ENCODE results near the gene MLANA.

MLANA gene

GRCh38 chr9:5909976-5910375 lies 19.3 kb downstream of the MLANA start:
- DNase-seq, result no peak

DNA sequence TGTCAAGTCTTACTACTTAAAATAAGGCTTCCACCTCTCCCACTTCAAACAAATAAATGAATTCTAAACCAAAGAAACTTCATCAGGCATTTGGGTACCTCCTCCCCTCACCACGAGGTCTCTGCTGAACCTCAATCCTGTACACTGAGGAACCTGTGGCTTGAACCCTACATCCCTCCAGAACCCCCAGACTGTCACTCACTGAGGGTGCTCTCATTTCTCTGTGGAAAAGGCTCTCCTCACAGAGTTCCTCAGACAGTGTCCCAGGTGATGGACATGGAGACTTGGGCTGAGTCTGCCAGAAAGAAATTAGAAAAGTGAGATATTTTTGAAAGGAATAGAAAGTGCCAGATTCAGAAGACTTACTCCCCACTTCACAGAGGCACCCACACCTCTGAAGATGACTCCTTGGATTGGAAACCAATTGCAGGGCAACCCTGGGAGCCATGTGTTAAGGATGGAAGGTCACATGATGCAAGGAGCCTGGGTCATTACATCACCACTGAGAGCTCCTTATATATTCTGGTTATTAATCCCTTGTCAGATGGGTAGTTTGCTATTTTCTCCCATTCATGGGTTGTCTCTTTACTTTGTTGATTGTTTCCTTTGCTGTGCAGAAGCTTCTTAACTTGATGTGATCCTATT lies 19.8 kb downstream of the MLANA start:
- DNase-seq, result no peak

DNA sequence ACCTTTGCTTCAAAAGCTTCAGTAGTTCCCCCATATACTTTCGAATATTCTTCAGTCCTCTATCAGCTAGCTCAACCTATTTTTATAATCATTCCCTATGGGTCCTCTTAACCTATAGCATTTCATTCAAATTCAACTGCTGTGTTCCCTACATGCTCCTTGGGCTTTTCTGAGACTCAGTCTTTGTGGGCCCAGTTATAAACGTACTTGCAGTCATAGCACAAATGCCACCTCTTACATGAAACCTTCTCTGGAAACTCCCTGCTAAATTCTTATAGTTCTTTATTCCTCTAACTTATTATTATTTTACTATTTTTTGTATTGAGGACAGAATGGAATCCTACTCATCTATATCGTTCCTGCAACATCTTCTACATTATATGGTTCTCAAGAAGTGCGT lies 24.7 kb downstream of the MLANA start:
- DNase-seq, result no peak

DNA sequence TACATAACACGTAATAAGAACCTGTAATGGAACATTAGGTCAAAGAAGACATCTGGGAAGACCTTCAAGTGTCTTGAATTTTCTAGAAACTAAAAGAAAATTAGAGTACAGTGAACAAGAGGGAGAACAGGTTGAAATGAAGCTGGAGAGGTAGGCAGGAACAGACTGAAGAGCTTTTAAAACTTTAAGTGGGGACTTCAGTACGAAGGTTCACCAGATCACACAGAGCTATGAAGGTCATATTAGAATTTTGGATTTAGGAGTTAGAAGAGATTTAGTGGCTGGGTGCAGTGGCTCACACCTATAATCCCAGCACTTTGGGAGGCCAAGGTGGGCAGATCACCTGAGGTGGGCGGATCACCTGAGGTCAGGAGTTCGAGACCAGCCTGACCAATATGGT lies 26.6 kb downstream of the MLANA start:
- DNase-seq, result no peak

DNA sequence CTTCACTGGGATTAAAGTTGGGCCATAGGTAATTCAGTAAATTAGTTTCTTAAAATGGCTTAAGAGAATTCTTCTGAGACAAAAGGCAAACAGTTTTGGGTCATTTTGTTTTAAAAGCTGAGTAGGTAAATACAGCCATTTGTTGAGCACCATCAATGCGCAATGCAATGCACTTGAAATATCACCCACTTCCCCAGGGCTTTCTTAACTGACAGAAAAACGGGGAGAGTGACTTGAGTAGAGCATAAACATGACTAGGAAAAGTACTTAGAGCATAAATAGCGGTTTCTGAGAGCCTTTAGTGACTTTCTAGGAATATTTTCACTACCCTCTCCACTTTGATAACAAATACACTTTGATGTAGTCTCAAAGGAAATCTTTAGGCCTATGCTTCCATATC lies 27.2 kb downstream of the MLANA start:
- no peak for DNase-seq

GRCh38 chr9:5918460-5918859 lies 27.8 kb downstream of the MLANA start:
- no peak for DNase-seq

GRCh38 chr9:5920860-5921328 lies 30.2 kb downstream of the MLANA start:
- no peak for DNase-seq

DNA sequence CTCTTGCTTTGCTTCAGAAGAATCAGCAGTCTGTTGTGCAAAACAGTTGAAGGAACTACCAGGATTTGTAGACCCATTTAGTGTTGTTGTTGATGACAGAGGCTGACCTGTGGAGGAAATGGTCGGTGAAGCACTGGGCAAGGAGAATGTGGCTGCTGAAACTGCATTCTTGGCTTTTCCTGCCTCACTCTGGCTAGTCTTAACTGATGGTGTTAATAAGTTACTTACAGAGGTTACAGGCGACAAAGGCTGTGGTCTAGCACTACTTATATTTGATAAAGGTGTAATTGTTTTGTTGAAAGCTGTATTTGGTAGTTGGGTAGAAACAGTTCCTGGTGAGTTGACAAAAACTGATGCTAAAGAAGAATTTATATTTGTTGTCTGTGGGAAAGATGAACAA lies 31.5 kb downstream of the MLANA start:
- no peak for DNase-seq

- DNase-seq, result no peak
Observed at GRCh38 chr9:5931657-5932056, 41.0 kb downstream of the MLANA start.

DNA sequence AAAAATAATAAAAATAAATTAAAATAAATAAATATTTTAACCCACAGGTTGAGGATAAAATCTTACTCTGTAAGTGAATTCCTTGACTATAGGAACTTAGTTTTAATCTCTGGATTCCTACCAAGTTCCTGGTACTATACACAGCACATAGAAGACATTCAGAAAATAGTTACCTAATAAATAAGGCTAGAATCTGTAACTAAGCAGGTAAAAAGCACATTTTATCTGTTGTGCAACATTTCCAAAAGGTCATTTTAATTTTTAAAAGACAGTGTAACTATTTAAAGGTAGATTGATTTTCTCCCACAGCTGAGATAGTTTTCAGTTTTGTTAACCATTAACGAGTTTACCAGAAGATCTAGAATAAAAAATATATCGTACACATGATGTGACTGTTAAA lies 47.8 kb downstream of the MLANA start:
- DNase-seq, result no peak

DNA sequence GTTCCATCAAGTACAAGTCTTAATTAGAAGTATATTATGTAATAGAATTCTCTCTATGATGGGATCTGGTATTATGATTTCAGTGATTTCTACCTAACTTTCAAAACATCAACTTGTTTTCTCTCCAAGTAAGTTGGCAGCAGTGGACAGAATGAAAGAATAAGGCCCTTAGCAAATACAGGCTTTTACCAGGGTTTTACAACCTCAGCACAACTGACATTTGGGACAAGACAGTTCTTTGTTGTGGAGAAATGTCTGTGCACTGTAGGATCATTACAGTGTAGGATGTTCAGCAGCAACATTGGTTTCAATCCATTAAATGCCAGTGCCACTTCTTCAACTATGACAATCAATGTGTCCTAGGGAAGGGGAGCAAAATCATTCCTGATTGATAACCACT lies 48.8 kb downstream of the MLANA start:
- no peak for DNase-seq

DNA sequence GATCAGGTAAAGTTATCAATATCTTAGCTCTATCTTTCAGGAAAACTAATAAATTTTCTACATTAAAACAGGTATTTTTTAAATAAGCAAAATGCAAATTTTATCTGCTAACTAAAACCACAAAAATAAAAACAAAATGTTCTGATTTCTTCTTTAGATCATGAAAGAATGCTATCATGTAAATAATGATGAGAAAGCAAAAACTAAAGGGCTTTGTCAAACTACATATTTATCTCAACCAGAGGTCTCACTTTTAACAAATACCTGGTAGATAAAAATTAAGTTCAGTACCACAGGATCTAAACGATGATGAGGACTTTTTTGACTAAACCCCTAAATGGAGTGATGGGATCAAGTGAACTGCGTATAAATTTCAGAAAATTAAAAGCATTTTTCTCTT lies 50.5 kb downstream of the MLANA start:
- no peak for DNase-seq

- DNase-seq, result no peak
Observed at GRCh38 chr9:5945112-5945511, 54.4 kb downstream of the MLANA start.

DNA sequence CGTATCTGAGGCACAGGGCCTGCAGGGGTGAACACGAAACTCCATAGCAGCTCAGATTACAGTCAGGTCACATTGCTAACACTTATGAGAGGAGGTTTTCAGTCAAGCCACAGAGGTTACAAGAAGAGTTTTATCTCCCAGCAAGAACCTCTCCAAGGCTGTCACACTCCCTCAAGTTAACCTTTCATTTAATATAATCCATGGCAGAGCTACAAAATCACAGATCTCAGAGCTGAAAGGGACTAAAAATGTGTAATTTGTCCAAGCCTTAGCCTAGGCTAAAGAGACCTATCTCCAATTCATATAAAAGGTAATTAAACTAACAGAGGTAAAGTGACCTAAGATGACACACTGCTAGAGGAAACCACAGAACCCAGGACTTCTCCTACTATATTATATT lies 57.2 kb downstream of the MLANA start:
- DNase-seq, result no peak

GRCh38 chr9:5949103-5949699 lies 58.5 kb downstream of the MLANA start:
- no peak for DNase-seq

GRCh38 chr9:5950261-5950660 lies 59.6 kb downstream of the MLANA start:
- DNase-seq, result no peak

- DNase-seq, result no peak
Observed at GRCh38 chr9:5951686-5952211, 61.1 kb downstream of the MLANA start.

- DNase-seq, result no peak
Observed at GRCh38 chr9:5953743-5954707, 63.3 kb downstream of the MLANA start.

DNA sequence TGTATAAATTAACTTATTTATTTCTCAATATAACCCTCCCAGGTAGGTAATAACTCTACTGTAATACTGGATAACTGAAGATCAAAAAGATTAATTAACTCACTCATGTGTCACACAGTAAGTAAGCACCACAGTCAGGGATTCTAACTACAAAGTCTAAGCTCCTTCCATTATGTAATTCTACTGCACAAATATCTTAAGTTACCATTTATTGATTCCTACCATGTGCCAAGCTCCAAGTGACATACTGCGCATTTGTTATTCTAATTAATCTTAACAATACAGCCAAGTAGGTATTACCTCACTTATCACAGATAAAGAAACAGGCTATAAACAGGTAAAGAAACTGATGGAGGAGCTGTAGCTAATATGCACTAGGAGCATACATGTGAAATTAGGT lies 66.5 kb downstream of the MLANA start:
- DNase-seq, result no peak

DNA sequence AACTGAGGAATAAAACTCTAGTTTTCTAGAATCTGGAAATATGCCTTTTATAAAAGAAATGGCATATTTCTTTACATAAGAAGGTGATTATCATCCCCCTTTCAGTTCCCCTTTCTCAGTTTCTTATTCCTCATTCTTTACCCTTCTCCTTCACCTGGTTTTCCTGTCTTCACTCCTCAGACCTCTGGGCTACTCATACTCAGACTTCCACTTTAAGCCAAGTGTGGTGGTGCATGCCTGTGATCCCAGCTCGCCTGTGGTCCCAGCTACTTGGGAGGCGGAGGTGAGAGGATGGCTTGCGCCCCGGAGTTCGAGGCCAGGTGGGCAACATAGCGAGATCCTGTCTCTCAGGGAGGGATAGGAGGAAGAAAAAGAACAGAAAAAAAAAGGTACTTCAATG lies 67.6 kb downstream of the MLANA start:
- no peak for DNase-seq

Data from NCI-H1092 (cell line).